Neutrophil (primary cell): ENCODE results near the gene ARL13A.

Source experiments
- H3K27ac ChIP-seq: fragments of 200-600 bp; sonication (generic); 2 replicates; pipeline ENCODE4 v1.5.1; 2016; ENCODE audit warnings: mild to moderate bottlenecking, moderate library complexity
- H3K27me3 ChIP-seq: fragments of 200-600 bp; sonication (generic); 2 replicates; pipeline ENCODE4 v1.6.0; 2016; ENCODE audit warnings: mild to moderate bottlenecking
- H3K36me3 ChIP-seq: fragments of 200-600 bp; sonication (generic); 2 replicates; pipeline ENCODE4 v1.5.1; 2017
- H3K4me1 ChIP-seq, 2 experiments: fragments of 200-600 bp in 1 of 2; sonication (generic) in 1 of 2; 1 replicate in 1 of 2; 2 replicates in 1 of 2; pipeline versions ENCODE4 v1.5.1 to v1.6.1; 2013 to 2016; ENCODE audit warnings: low read depth in 1 of 2, low read length in 1 of 2, mild to moderate bottlenecking in 1 of 2, moderate library complexity in 1 of 2; ENCODE audit not compliant: control insufficient read depth in 1 of 2, insufficient read depth in 1 of 2
- H3K4me3 ChIP-seq, 2 experiments: fragments of 200-600 bp in 1 of 2; sonication (generic) in 1 of 2; 1 replicate in 1 of 2; 2 replicates in 1 of 2; pipeline ENCODE4 v1.5.1; 2013 to 2016; ENCODE audit warnings: low read depth in 1 of 2, low read length in 1 of 2, mild to moderate bottlenecking in 1 of 2, moderate library complexity in 1 of 2
- H3K9me3 ChIP-seq: fragments of 200-600 bp; sonication (generic); 2 replicates; pipeline ENCODE4 v1.5.1; 2016
- TF ChIP-seq, protein P1 (sequence below): fragments of 200-600 bp; sonication (generic); IDR thresholded peaks from 2 replicates; pipeline ENCODE4 v1.5.1; 2016; ENCODE audit warnings: antibody characterized with exemption

Gene ARL13A

DNA sequence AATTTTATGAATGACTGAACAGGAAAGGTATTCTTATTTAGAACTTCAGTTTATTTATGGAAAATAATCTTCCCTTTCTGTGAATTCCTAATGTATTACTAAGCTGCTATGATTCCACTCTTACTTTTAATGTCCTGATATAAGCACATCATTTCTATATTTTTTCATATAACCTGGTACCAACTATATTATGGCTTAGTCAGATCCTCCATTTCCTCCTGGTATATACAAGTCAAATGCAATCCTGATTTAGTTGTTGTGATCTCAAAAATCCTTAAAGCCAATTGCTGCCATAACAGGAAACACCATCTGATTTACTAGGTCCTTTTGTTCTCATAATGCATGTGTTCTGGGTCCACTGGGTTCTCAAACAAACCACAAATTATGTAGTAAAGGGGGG lies 55.6 kb downstream of the ARL13A start:
- no peaks in the 10 kb centered on the region for H3K4me1 ChIP-seq
- TF ChIP-seq, protein P1, sequence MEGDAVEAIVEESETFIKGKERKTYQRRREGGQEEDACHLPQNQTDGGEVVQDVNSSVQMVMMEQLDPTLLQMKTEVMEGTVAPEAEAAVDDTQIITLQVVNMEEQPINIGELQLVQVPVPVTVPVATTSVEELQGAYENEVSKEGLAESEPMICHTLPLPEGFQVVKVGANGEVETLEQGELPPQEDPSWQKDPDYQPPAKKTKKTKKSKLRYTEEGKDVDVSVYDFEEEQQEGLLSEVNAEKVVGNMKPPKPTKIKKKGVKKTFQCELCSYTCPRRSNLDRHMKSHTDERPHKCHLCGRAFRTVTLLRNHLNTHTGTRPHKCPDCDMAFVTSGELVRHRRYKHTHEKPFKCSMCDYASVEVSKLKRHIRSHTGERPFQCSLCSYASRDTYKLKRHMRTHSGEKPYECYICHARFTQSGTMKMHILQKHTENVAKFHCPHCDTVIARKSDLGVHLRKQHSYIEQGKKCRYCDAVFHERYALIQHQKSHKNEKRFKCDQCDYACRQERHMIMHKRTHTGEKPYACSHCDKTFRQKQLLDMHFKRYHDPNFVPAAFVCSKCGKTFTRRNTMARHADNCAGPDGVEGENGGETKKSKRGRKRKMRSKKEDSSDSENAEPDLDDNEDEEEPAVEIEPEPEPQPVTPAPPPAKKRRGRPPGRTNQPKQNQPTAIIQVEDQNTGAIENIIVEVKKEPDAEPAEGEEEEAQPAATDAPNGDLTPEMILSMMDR: no peak
- peaks cover 46% of the 10 kb centered on the region for H3K36me3 ChIP-seq
- no peak overlapping the region for H3K4me3 ChIP-seq
- no peaks in the 10 kb centered on the region for H3K27me3 ChIP-seq
- no peaks in the 10 kb centered on the region for H3K9me3 ChIP-seq
- no peak overlapping the region for H3K27ac ChIP-seq

- peaks cover 23% of the 10 kb centered on the region for H3K36me3 ChIP-seq
- no peaks in the 10 kb centered on the region for H3K9me3 ChIP-seq
- no peak overlapping the region for H3K27ac ChIP-seq
- H3K4me1 ChIP-seq: no peaks in the 10 kb centered on the region
- no peaks in the 10 kb centered on the region for H3K27me3 ChIP-seq
- TF ChIP-seq, protein P1: no peak
- H3K4me3 ChIP-seq: no peak overlapping the region
Measured at GRCh38 chrX:101028562-101028961, 59.1 kb downstream of the ARL13A start.

- H3K9me3 ChIP-seq: no peaks in the 10 kb centered on the region
- no peaks in the 10 kb centered on the region for H3K27me3 ChIP-seq
- peaks cover 19% of the 10 kb centered on the region for H3K36me3 ChIP-seq
- TF ChIP-seq, protein P1: no peak
- H3K27ac ChIP-seq: no peak overlapping the region
- H3K4me1 ChIP-seq: no peaks in the 10 kb centered on the region
- no peak overlapping the region for H3K4me3 ChIP-seq
Measured at GRCh38 chrX:101029665-101030064, 60.2 kb downstream of the ARL13A start.

GRCh38 chrX:101037231-101037630 lies 67.7 kb downstream of the ARL13A start:
- no peak overlapping the region for H3K4me3 ChIP-seq
- no peaks in the 10 kb centered on the region for H3K27me3 ChIP-seq
- TF ChIP-seq, protein P1: no peak
- H3K36me3 ChIP-seq: peaks cover 44% of the 10 kb centered on the region
- H3K4me1 ChIP-seq: no peaks in the 10 kb centered on the region
- no peak overlapping the region for H3K27ac ChIP-seq
- no peaks in the 10 kb centered on the region for H3K9me3 ChIP-seq

DNA sequence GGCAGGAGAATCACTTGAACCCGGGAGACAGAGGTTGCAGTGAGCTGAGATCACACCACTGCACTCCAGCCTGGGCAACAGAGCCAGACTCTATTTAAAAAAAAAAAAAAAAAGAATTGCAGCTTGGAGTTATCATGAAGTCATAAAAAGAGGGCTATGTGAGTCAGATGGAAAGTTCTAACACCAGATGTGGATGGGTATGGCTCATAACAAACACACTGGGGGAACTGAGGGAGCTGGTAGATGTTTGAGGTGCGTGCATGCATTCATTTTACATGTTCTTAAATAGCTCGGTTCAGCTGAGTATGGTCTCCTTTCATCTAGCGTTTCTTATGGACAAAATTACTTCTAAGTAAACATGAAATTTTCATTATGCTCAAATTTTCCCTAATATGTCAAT lies 70.7 kb downstream of the ARL13A start:
- peaks cover 39% of the 10 kb centered on the region for H3K36me3 ChIP-seq
- TF ChIP-seq, protein P1: no peak
- no peaks in the 10 kb centered on the region for H3K27me3 ChIP-seq
- H3K27ac ChIP-seq: no peak overlapping the region
- no peaks in the 10 kb centered on the region for H3K4me1 ChIP-seq
- H3K9me3 ChIP-seq: no peaks in the 10 kb centered on the region
- no peak overlapping the region for H3K4me3 ChIP-seq
